Right cardiac atrium (tissue), 5 donors: Measurements from ENCODE around the gene STK11IP. TPM values are rescaled to one million over a fixed set of nuclear protein-coding genes. Genes with fewer than 3 reads are reported as not detected.

ENCODE experiments used
- ATAC-seq, 2 donors: fragments of 200-7000 bp; cut with Tn5 transposase; one replicate each; pipeline versions ENCODE4 v1.8.0 to v1.9.1; 2020; ENCODE audit warnings: moderate library complexity in 2 of 2, mild to moderate bottlenecking in 1 of 2
- DNase-seq, 3 donors: peaks; one replicate each; pipeline ENCODE4 v3.0.0-alpha.2; 2020
- H3K27ac ChIP-seq: one replicate; pipeline ENCODE4 v1.5.1; 2013; ENCODE audit warnings: mild to moderate bottlenecking, low read length, control low read depth, moderate library complexity
- H3K27me3 ChIP-seq: one replicate; pipeline ENCODE4 v1.6.1; 2013; ENCODE audit not compliant: control insufficient read depth, insufficient read depth
- H3K4me1 ChIP-seq: one replicate; pipeline ENCODE4 v1.6.1; 2013; ENCODE audit warnings: low read length; ENCODE audit not compliant: control insufficient read depth, insufficient read depth
- H3K4me3 ChIP-seq: one replicate; pipeline ENCODE4 v1.5.1; 2013; ENCODE audit warnings: low read length, control low read depth
- H3K9me3 ChIP-seq: one replicate; pipeline ENCODE4 v1.6.1; 2013; ENCODE audit warnings: low read length; ENCODE audit not compliant: control insufficient read depth
- WGBS: extraction: QIAGEN DNeasy Blood & Tissue Kit; methylation state at CpG from one replicate; pipeline ENCODE4 v1.1.7; 2013; 5-methylcytosine and 5-hydroxymethylcytosine counted together
- intact Hi-C, 4 donors: fragments of 100-400 bp; cut with DNase I; formaldehyde crosslinking; loops; one replicate each; pipeline versions ENCODE4 v1.11.0 to v1.14.0; 2022 to 2023
- polyA plus RNA-seq: library from polyadenylated mRNA; stranded (reverse); fragments of 200-250 nt; gene quantifications from one replicate; pipeline ENCODE4 v1.2.3, GENCODE V29; 2013
- total RNA-seq, 4 donors: library from RNA; stranded (reverse); fragmentation: NEBNext Ultra II Directional; extraction: Animal tissue kit (Norgen Biotek cat#: 25700); gene quantifications; one replicate each; pipeline ENCODE4 v1.2.1, GENCODE V29; 2021
- donor health status: healthy with polysubstance abuse.
- donor health status: DM: no; HTN: yes; CAD: no.
- donor health status: DM: no; HTN: no; CAD: no.
- donor health status: DM: no; HTN: yes; CAD: no; lungs with severe emphysema.
- donor health status: DM: yes; HTN: yes; CAD: no.

The STK11IP gene
- total and polyA plus RNA-seq, 5 donors = 12.1 to 19.0 (median 14.2) TPM

GRCh38 chr2:219591091-219591490 is 6.6 kb upstream of the STK11IP start:
- 66% methylated on average over 4 of the region's 4 CpGs for WGBS
- Histone ChIP-seq H3K9me3 (no peaks in the 10 kb centered on the region), H3K4me3 (no peak overlapping the region), H3K27ac (no peak overlapping the region), H3K27me3 (no peaks in the 10 kb centered on the region), H3K4me1 (no peaks in the 10 kb centered on the region)
- DNase-seq (no peak), ATAC-seq (no peak)
- intact Hi-C loops = no loop called here

- no peaks in the 10 kb centered on the region for H3K9me3 ChIP-seq
- peak overlapping the region; percentile 17 for H3K27ac ChIP-seq
- WGBS = 73% methylated on average over 6 of the region's 6 CpGs
- no peaks in the 10 kb centered on the region for H3K27me3 ChIP-seq
- intact Hi-C loops = loop anchor here in 1 of 4 donors (2.0 kb wide), 1 partner anchor 18 kb away; no protein-coding TSS in a partner anchor
- no peak for ATAC-seq
- H3K4me1 ChIP-seq = no peaks in the 10 kb centered on the region
- DNase-seq = no peak
- no peak overlapping the region for H3K4me3 ChIP-seq
These were observed 4.9 kb upstream of the STK11IP start for GRCh38 chr2:219592736-219593135.

- intact Hi-C loops = loop anchor here in 1 of 4 donors (2.0 kb wide), 1 partner anchor 18 kb away; no protein-coding TSS in a partner anchor
- Histone ChIP-seq H3K9me3 (no peaks in the 10 kb centered on the region), H3K4me1 (no peaks in the 10 kb centered on the region), H3K4me3 (no peak overlapping the region), H3K27ac (peak overlapping the region; percentile 17), H3K27me3 (no peaks in the 10 kb centered on the region)
- ATAC-seq = no peak
- DNase-seq = no peak
- 84% methylated on average over 2 of the region's 2 CpGs for WGBS
These were observed 4.5 kb upstream of the STK11IP start for GRCh38 chr2:219593154-219593553.

GRCh38 chr2:219595256-219595655 is 2.4 kb upstream of the STK11IP start:
- Histone ChIP-seq H3K4me1 (no peaks in the 10 kb centered on the region), H3K9me3 (no peaks in the 10 kb centered on the region), H3K27me3 (no peaks in the 10 kb centered on the region), H3K27ac (peak overlapping the region; percentile 74), H3K4me3 (no peak overlapping the region)
- DNase-seq = no peak
- ATAC-seq = no peak
- 14% methylated on average over 3 of the region's 3 CpGs for WGBS
- intact Hi-C loops = loop anchor here in 1 of 4 donors (5.0 kb wide), 1 partner anchor 47 kb away; no protein-coding TSS in a partner anchor

GRCh38 chr2:219596954-219597551 is 604 bp upstream of the STK11IP start:
- ATAC-seq (peak; percentile 6 to 9), DNase-seq (no peak)
- no peaks in the 10 kb centered on the region for H3K9me3 ChIP-seq
- peak overlapping the region; percentile 74 for H3K27ac ChIP-seq
- intact Hi-C loops = loop anchor here in 1 of 4 donors (5.0 kb wide), 1 partner anchor 45 kb away; no protein-coding TSS in a partner anchor
- H3K4me3 ChIP-seq = peak overlapping the region; percentile 69
- 9% methylated on average over 19 of the region's 19 CpGs for WGBS
- no peaks in the 10 kb centered on the region for H3K4me1 ChIP-seq
- no peaks in the 10 kb centered on the region for H3K27me3 ChIP-seq

GRCh38 chr2:219598308-219599078 is 836 bp downstream of the STK11IP start:
- Histone ChIP-seq H3K4me3 (peak overlapping the region; percentile 69), H3K27ac (peak overlapping the region; percentile 87), H3K27me3 (no peaks in the 10 kb centered on the region), H3K9me3 (no peaks in the 10 kb centered on the region), H3K4me1 (no peaks in the 10 kb centered on the region)
- 28% methylated on average over 9 of the region's 9 CpGs for WGBS
- DNase-seq = peak in 1 of 3 donors; percentile 60
- intact Hi-C loops = loop anchor here in 1 of 4 donors (5.0 kb wide), 1 partner anchor 44 kb away; no protein-coding TSS in a partner anchor
- ATAC-seq = no peak

GRCh38 chr2:219603771-219604170 is 6.1 kb downstream of the STK11IP start:
- no peaks in the 10 kb centered on the region for H3K4me1 ChIP-seq
- no peak overlapping the region for H3K4me3 ChIP-seq
- no peaks in the 10 kb centered on the region for H3K27me3 ChIP-seq
- no peak for ATAC-seq
- intact Hi-C loops = loop anchor here in 1 of 4 donors (10.0 kb wide), 1 partner anchor 81 kb away; no protein-coding TSS in a partner anchor
- H3K9me3 ChIP-seq = no peaks in the 10 kb centered on the region
- H3K27ac ChIP-seq = no peak overlapping the region
- DNase-seq = no peak
- whole genome bisulfite sequencing = 84% methylated on average over 5 of the region's 5 CpGs

GRCh38 chr2:219605607-219605954 is 7.9 kb downstream of the STK11IP start:
- intact Hi-C loops = loop anchor here in 1 of 4 donors (10.0 kb wide), 1 partner anchor 79 kb away; no protein-coding TSS in a partner anchor
- Histone ChIP-seq H3K9me3 (no peaks in the 10 kb centered on the region), H3K27me3 (no peaks in the 10 kb centered on the region), H3K4me1 (peaks cover 3% of the 10 kb centered on the region), H3K27ac (no peak overlapping the region), H3K4me3 (no peak overlapping the region)
- ATAC-seq (peak in 1 of 2 donors; percentile 4), DNase-seq (peak in 1 of 3 donors; percentile 59)
- 63% methylated on average over 6 of the region's 6 CpGs for WGBS

GRCh38 chr2:219607931-219608330 is 10.3 kb downstream of the STK11IP start:
- no peak overlapping the region for H3K4me3 ChIP-seq
- WGBS = 95% methylated on average over 15 of the region's 15 CpGs
- H3K27ac ChIP-seq = no peak overlapping the region
- intact Hi-C loops = loop anchor here in 1 of 4 donors (10.0 kb wide), 1 partner anchor 77 kb away; no protein-coding TSS in a partner anchor
- H3K27me3 ChIP-seq = no peaks in the 10 kb centered on the region
- no peaks in the 10 kb centered on the region for H3K9me3 ChIP-seq
- ATAC-seq (no peak), DNase-seq (no peak)
- peaks cover 3% of the 10 kb centered on the region for H3K4me1 ChIP-seq

GRCh38 chr2:219608399-219608964 is 10.8 kb downstream of the STK11IP start:
- H3K9me3 ChIP-seq = no peaks in the 10 kb centered on the region
- H3K4me3 ChIP-seq = no peak overlapping the region
- H3K27me3 ChIP-seq = no peaks in the 10 kb centered on the region
- 86% methylated on average over 15 of the region's 15 CpGs for WGBS
- ATAC-seq (no peak), DNase-seq (no peak)
- H3K27ac ChIP-seq = no peak overlapping the region
- intact Hi-C loops = loop anchor here in 1 of 4 donors (10.0 kb wide), 1 partner anchor 76 kb away; no protein-coding TSS in a partner anchor
- peaks cover 3% of the 10 kb centered on the region for H3K4me1 ChIP-seq
